HAP-1 (cell line): ENCODE measurements around the gene DNLZ.
"Not testable (repeated sequence)": the region's sequence is repeated elsewhere in the genome, so short reads cannot be mapped to it uniquely, and the experiment has no call there.

Source experiments
- DNase-seq, 2 experiments: peaks; one replicate each; pipeline ENCODE4 v3.0.0-alpha.2; 2016 to 2020; ENCODE audit warnings: low spot score in 2 of 2
- H3K27me3 ChIP-seq: fragments of 250-450 bp; sonication (Bioruptor Pico); 2 replicates; pipeline ENCODE4 v1.5.1; 2020; ENCODE audit warnings: low read depth, mild to moderate bottlenecking, moderate library complexity
- H3K36me3 ChIP-seq: fragments of 250-450 bp; sonication (Bioruptor Pico); replicated peaks from 2 replicates; pipeline ENCODE4 v1.5.1; 2020; ENCODE audit warnings: mild to moderate bottlenecking
- H3K4me1 ChIP-seq: fragments of 250-450 bp; sonication (Bioruptor Pico); 2 replicates; pipeline ENCODE4 v1.5.1; 2020; ENCODE audit warnings: mild to moderate bottlenecking
- H3K4me3 ChIP-seq: fragments of 250-450 bp; sonication (Bioruptor Pico); 2 replicates; pipeline ENCODE4 v1.5.1; 2020; ENCODE audit warnings: mild to moderate bottlenecking, moderate library complexity
- H3K9me3 ChIP-seq: fragments of 250-450 bp; sonication (Bioruptor Pico); 2 replicates; pipeline ENCODE4 v1.5.1; 2020; ENCODE audit warnings: mild to moderate bottlenecking, moderate library complexity
- in situ Hi-C: fragments of 300-500 bp; cut with MboI; formaldehyde crosslinking; loops from 3 replicates; pipeline ENCODE4 v1.14.3; 2020; ENCODE audit warnings: low sequenced_read_pairs, inconsistent platforms, mixed read lengths

The DNLZ gene

DNA sequence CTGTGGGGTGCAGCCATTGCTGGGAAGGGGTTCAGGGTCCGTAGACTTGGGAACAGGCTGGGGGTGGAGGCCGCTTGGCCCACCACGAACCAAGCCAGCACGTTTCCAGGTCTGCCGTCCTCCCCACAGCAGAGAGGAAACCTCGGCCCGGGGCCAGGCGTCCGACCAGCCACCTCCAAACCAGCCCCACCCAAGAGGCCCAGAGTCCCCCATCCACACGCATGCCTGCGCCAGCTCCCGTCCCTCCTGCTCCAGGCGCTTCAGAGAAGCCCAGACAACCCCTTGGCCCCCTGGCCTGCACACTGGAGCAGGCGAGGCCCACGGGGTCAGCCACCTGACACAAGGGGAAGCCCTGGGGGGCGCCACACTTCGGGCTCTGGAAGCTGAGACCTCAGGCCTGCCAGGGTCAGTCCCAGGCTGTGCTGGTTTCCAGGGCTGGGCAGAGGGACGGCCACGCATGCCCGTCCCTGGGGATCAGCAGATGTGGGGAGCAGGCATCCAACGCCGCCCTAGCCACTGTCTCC, 6.3 kb downstream of the DNLZ start:
- no peak overlapping the region for H3K4me3 ChIP-seq
- H3K4me1 ChIP-seq, result no peaks in the 10 kb centered on the region
- in situ Hi-C loops, result no loop called here

GRCh38 chr9:136355616-136356557, 7.7 kb downstream of the DNLZ start:
- DNase-seq, result no peak
- Histone ChIP-seq H3K9me3 (no peaks in the 10 kb centered on the region), H3K36me3 (no peaks in the 10 kb centered on the region), H3K4me1 (no peaks in the 10 kb centered on the region), H3K27me3 (no peaks in the 10 kb centered on the region), H3K4me3 (no peak overlapping the region)
- in situ Hi-C loops, result no loop called here

More for the DNA sequence above, 6.3 kb downstream of the DNLZ start:
- Histone ChIP-seq H3K36me3 (no peaks in the 10 kb centered on the region), H3K9me3 (no peaks in the 10 kb centered on the region), H3K27me3 (no peaks in the 10 kb centered on the region)
- DNase-seq, result no peak

DNA sequence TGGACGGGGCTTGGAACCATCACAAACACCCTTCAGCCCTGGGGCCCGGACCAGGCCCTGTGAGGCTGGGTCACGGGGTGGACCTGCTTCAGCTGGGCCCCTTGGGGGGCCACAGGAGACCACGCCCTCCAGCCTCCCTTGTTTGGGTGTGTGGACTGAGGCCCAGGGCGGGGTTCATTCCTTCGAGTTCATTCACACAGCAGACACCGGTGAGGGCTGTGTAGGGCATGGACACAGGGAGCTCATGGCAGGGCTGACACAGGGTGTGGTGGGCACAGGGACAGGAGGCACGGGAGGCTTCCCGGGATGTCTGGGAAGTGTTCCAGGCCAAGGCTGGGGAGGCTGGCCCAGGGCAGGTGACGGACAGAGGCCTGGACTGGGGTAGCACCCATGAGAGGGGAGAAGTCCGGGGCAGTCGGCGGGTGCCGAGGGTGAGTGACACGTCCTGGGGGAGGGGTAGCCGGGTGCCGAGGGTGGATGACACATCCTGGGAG, 8.9 kb downstream of the DNLZ start:
- Histone ChIP-seq H3K4me3 (no peak overlapping the region), H3K27me3 (no peaks in the 10 kb centered on the region), H3K9me3 (no peaks in the 10 kb centered on the region), H3K4me1 (no peaks in the 10 kb centered on the region), H3K36me3 (no peaks in the 10 kb centered on the region)
- in situ Hi-C loops, result no loop called here
- DNase-seq, result no peak

GRCh38 chr9:136353757-136354488, 9.6 kb downstream of the DNLZ start:
- no peak overlapping the region for H3K4me3 ChIP-seq
- no peaks in the 10 kb centered on the region for H3K36me3 ChIP-seq
- no peaks in the 10 kb centered on the region for H3K4me1 ChIP-seq
- in situ Hi-C loops, result no loop called here
- no peaks in the 10 kb centered on the region for H3K9me3 ChIP-seq
- no peak for DNase-seq
- no peaks in the 10 kb centered on the region for H3K27me3 ChIP-seq

- H3K4me1 ChIP-seq, result no peaks in the 10 kb centered on the region
- H3K4me3 ChIP-seq, result no peak overlapping the region
- DNase-seq, result no peak
- in situ Hi-C loops, result no loop called here
- H3K27me3 ChIP-seq, result no peaks in the 10 kb centered on the region
- no peaks in the 10 kb centered on the region for H3K9me3 ChIP-seq
- no peaks in the 10 kb centered on the region for H3K36me3 ChIP-seq
These were observed 10.5 kb downstream of the DNLZ start for GRCh38 chr9:136353088-136353487.

GRCh38 chr9:136352682-136353081, 10.9 kb downstream of the DNLZ start:
- H3K27me3 ChIP-seq, result no peaks in the 10 kb centered on the region

DNA sequence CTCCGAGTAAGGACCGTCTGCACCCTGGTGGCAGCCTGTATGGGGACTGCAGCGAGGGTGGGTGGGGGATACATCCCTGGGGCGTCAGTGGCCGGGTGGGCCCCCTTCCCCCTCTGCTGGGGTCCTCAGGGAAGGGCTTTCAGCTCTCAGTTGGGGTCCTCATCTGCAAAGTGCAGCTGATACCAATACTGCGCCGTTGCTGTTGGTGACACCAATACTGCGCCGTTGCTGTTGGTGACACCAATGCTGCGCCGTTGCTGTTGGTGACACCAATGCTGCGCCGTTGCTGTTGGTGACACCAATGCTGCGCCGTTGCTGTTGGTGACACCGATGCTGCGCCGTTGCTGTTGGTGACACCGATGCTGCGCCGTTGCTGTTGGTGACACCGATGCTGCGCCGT, 11.7 kb downstream of the DNLZ start:
- DNase-seq, H3K4me1 ChIP-seq, H3K36me3 ChIP-seq, in situ Hi-C loops, H3K9me3 ChIP-seq, H3K4me3 ChIP-seq, H3K27me3 ChIP-seq: not testable (repeated sequence)

More at GRCh38 chr9:136352682-136353081, 10.9 kb downstream of the DNLZ start:
- no peak overlapping the region for H3K4me3 ChIP-seq
- no peaks in the 10 kb centered on the region for H3K36me3 ChIP-seq
- in situ Hi-C loops, result no loop called here
- no peaks in the 10 kb centered on the region for H3K4me1 ChIP-seq
- H3K9me3 ChIP-seq, result no peaks in the 10 kb centered on the region
- no peak for DNase-seq

GRCh38 chr9:136351252-136351800, 12.2 kb downstream of the DNLZ start:
- H3K36me3 ChIP-seq, result no peaks in the 10 kb centered on the region

GRCh38 chr9:136349546-136349945, 14.0 kb downstream of the DNLZ start:
- Histone ChIP-seq H3K4me3 (no peak overlapping the region), H3K27me3 (no peaks in the 10 kb centered on the region), H3K4me1 (no peaks in the 10 kb centered on the region), H3K36me3 (no peaks in the 10 kb centered on the region), H3K9me3 (no peaks in the 10 kb centered on the region)
- no peak for DNase-seq
- in situ Hi-C loops, result no loop called here

More at GRCh38 chr9:136351252-136351800, 12.2 kb downstream of the DNLZ start:
- Histone ChIP-seq H3K4me1 (no peaks in the 10 kb centered on the region), H3K27me3 (no peaks in the 10 kb centered on the region), H3K4me3 (no peak overlapping the region), H3K9me3 (no peaks in the 10 kb centered on the region)
- in situ Hi-C loops, result no loop called here
- DNase-seq, result no peak

- Histone ChIP-seq H3K36me3 (no peaks in the 10 kb centered on the region), H3K4me1 (no peaks in the 10 kb centered on the region), H3K27me3 (no peaks in the 10 kb centered on the region), H3K4me3 (no peak overlapping the region), H3K9me3 (no peaks in the 10 kb centered on the region)
- DNase-seq, result no peak
- in situ Hi-C loops, result no loop called here
These were observed 14.9 kb downstream of the DNLZ start for GRCh38 chr9:136348691-136349090.

DNA sequence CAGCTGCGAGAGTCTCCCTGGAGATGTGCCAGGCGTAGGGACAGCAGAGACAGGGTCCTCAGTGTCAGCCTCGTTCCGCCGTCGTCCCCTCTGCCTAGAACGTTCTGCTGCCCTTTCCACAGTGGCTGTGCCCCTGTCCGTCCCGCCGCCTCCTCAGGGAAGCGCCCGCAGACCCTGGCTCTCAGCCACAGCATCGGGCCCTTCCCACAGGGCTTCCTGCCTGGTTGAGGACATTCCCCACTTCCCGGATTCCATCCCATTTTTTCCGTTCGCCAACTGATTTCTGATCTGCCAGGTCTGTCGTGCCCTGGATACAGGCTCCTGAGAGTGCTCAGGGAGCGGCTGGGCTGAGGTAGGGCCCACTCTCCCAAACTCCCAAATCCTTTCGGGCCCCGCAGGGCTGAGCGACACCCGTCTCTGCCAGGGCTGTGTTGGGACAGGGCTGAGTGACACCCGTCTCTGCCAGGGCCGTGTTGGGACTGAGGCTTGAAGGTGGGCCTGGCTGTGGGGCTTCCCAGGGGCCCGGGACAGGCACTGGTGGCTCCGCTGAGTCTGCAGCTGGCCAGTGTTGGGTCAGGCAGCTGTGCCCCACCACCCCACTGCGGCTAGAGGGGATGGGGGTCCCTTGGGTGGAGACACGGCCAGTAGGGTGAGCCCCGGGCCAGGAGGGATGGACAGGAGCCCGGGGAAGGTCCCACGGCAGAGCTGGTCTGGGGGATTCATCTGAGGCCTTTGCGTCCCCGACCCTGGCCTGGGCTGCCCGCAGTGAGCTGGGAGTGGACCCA, 15.9 kb downstream of the DNLZ start:
- in situ Hi-C loops, result no loop called here
- Histone ChIP-seq H3K9me3 (no peaks in the 10 kb centered on the region), H3K36me3 (no peaks in the 10 kb centered on the region), H3K4me1 (peaks cover 4% of the 10 kb centered on the region), H3K27me3 (no peaks in the 10 kb centered on the region), H3K4me3 (no peak overlapping the region)
- DNase-seq, result no peak

DNA sequence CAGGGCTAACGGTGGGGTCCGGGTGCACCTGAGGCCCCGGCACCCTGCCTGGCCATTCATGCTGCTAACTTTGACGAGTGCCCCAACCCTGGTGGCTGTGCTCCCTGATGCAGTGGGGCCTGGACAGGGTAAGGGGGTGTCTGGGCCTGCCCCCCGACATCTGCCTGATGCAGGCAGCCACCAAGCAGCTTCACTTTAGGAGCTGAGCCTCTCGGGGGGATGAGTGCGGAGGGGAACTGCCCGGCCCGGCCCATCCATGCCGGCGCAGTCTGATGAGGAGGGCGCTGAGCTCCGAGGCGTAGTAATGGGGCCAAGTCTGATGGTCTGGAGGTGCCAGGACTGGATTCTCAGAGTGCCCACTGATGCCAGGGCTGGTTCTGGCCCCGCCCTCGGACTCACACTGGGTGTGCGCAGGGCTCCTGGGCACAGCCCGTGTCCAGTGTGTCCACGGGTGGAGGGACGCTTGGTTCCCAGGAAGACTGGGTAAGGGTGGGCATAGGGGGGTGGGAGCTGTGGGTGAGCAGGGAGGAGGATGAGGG, 16.5 kb downstream of the DNLZ start:
- Histone ChIP-seq H3K27me3 (no peaks in the 10 kb centered on the region), H3K36me3 (no peaks in the 10 kb centered on the region), H3K4me3 (no peak overlapping the region), H3K9me3 (no peaks in the 10 kb centered on the region), H3K4me1 (peaks cover 4% of the 10 kb centered on the region)
- no peak for DNase-seq
- in situ Hi-C loops, result no loop called here

GRCh38 chr9:136346157-136346481, 17.4 kb downstream of the DNLZ start:
- in situ Hi-C loops, result no loop called here
- Histone ChIP-seq H3K4me3 (no peak overlapping the region), H3K36me3 (no peaks in the 10 kb centered on the region), H3K9me3 (no peaks in the 10 kb centered on the region), H3K27me3 (no peaks in the 10 kb centered on the region), H3K4me1 (peaks cover 4% of the 10 kb centered on the region)
- DNase-seq, result no peak
